GM21529 (cell line): Measurements from ENCODE around the gene EMP2.

Experiments used
- ATAC-seq: cut with Tn5 transposase; IDR thresholded peaks from one replicate; pipeline ENCODE4 v1.9.1; 2021; ENCODE audit not compliant: unreplicated experiment

EMP2 gene

DNA sequence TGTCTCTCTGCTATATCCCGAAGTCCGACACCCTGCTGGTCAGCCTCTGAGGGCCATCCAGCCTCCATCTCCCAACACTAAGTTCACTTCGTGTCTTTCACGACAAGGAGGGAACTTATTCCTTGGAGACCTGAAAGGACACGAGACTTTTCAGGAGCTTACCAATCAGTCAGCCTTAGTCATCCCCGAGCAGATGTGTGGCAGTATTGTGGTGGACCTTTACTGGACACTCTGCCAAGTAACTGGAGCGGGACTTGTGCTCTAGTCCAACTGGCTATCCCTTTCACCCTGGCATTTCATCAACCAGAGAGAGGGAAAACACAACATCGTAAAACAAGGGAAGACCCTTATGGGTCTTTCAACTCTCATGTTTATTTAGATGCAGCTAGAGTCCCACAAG lies 87.1 kb downstream of the EMP2 start:
- no peak for ATAC-seq

DNA sequence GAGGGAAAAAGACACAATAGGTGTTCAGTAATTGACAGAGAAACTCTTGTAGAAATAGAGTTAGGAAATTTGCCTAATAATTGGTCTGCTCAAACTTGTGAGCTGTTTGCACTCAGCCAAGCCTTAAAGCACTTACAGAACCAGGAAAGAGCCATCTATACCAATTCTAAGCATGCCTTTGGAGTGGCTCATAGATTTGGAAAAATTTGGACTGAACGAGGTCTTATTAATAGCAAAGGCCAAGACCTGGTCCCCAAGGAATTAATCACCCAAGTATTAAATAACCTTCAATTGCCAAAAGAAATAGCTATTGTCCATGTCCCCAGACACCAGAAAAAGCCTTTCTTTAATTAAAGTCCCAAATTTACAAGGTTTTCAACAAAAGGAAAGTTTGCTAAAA lies 90.3 kb downstream of the EMP2 start:
- no peak for ATAC-seq

DNA sequence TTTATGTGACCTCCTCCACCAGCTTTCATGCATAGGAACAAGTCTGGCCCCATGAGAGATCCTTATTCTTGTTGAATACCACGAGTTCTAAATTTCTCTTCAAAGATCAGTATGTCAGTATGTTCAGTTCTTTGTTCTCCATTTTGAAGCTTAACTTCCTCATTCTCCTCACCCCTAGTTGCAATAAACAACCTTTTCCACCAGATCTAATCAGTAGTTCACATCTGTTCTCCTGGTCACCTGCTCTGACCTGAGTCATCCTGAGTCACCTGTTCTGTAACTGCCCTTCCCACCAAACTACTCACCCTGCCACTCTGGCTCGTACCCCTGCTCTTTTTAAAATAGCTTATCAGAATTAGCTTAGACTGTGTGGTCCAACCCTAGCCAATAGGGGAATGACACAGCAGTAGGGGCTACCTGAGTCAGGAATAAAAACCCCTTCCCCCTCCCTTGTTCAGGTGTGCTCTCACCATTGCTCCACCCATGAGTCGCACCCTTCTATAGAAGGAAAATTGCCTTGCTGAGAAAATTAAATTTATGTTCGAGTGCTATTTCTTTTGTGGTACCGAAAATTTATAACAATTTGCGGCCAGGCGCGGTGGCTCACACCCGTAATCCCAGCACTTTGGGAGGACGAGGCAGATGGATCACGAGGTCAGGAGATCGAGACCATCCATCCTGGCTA lies 94.6 kb downstream of the EMP2 start:
- no peak for ATAC-seq

DNA sequence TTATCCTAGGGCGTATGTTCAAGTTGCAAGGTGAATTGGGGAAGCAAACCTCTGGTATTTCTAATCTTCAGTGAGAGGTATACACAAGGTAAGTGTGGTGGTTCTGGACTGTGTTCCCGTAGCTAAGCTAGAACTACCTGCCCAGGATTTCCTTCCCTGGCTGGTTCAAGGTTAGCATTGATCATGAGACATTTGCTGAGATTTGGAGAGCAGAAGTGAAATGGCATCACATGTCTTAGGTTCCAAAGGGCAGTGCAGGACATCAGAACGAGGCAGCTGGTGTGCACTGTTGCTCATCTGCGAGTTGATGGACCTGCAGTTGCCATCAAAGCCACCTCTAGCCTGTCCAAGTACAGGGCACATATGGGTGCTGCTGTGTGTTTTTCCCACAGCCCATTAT lies 95.2 kb downstream of the EMP2 start:
- ATAC-seq = no peak

DNA sequence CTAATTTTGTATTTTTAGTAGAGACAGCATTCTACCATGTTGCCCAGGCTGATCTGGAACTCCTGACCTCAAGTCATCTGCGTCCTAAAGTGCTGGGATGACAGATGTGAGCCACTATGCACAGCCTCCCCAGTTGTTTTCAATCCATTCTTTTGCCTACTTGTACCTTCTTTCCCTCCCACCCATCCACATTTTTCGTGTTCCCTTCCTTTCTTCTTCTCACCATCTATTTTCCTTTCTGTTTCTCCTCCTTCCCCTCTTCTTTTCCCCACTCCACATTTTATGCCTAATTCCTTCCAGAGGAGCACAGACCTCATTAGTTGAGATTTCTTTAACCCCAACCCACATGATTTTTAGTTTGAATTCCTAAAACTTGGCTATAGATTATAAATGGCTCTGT lies 100.2 kb downstream of the EMP2 start:
- no peak for ATAC-seq
